Lower leg skin (tissue), 4 donors: ENCODE data around the gene GMPR. TPM values are rescaled to one million over a fixed set of nuclear protein-coding genes. Genes with fewer than 3 reads are reported as not detected.

Experiments
- DNase-seq, 2 donors: peaks; one replicate each; pipeline ENCODE4 v3.0.0-alpha.2; 2019; ENCODE audit warnings: low spot score in 2 of 2
- H3K4me3 ChIP-seq: fragments of 200-600 bp; sonication (generic); 2 replicates; pipeline ENCODE4 v1.5.1; 2017; ENCODE audit warnings: mild to moderate bottlenecking, low read depth; ENCODE audit not compliant: poor library complexity, severe bottlenecking
- CTCF ChIP-seq, 3 donors: fragments of 450-650 bp; IDR thresholded peaks; one replicate each; pipeline ENCODE4 v1.5.1; 2016; ENCODE audit warnings: antibody characterized with exemption in 3 of 3, mild to moderate bottlenecking in 3 of 3, moderate library complexity in 2 of 3
- POLR2A ChIP-seq, 2 donors: fragments of 450-650 bp; IDR thresholded peaks; one replicate each; pipeline ENCODE4 v1.6.1; 2016 to 2017; ENCODE audit warnings: antibody characterized with exemption in 2 of 2, mild to moderate bottlenecking in 1 of 2, moderate library complexity in 1 of 2
- WGBS, 2 donors: methylation state at CpG; one replicate each; pipeline ENCODE4 v1.1.5; 2018; 5-methylcytosine and 5-hydroxymethylcytosine counted together
- intact Hi-C: fragments of 100-400 bp; cut with DNase I; formaldehyde crosslinking; loops from one replicate; pipeline ENCODE4 v1.15.0; 2023; ENCODE audit warnings: low total_unique reads
- total RNA-seq, 4 donors: library from RNA; depleted of rRNA; stranded (reverse); fragments of >200 nt; gene quantifications; one replicate each; pipeline ENCODE4 v1.1.0, GENCODE V29; 2016

The GMPR gene
- total RNA-seq, 4 donors from 2014 or later: 5.2 to 26.7 (median 10.6) TPM

GRCh38 chr6:16227048-16227562 is 11.3 kb upstream of the GMPR start:
- TF ChIP-seq POLR2A (IDR thresholded peaks at IDR 0.05): no peak
- TF ChIP-seq CTCF (IDR thresholded peaks at IDR 0.05): no peak
- intact Hi-C loops: no loop called here
- WGBS, 2 donors: 83 to 87% methylated on average over 22 to 32 of the region's 32 CpGs
- H3K4me3 ChIP-seq: no peak overlapping the region
- peak in 1 of 2 donors; percentile 62 for DNase-seq

GRCh38 chr6:16227605-16228004 is 10.8 kb upstream of the GMPR start:
- 75 to 87% methylated on average over 7 of the region's 7 CpGs for WGBS, 2 donors
- intact Hi-C loops: no loop called here
- H3K4me3 ChIP-seq: no peak overlapping the region
- no peak for TF ChIP-seq CTCF (IDR thresholded peaks at IDR 0.05)
- peak in 1 of 2 donors; percentile 72 for DNase-seq

- intact Hi-C loops: no loop called here
- no peak for DNase-seq
- 99 to 100% methylated on average over 5 of the region's 5 CpGs for WGBS, 2 donors
- TF ChIP-seq CTCF (IDR thresholded peaks at IDR 0.05) (no peak), POLR2A (IDR thresholded peaks at IDR 0.05) (no peak)
- H3K4me3 ChIP-seq: no peak overlapping the region
Measured at GRCh38 chr6:16228043-16228442, 10.3 kb upstream of the GMPR start.

- 53 to 58% methylated on average over 19 to 20 of the region's 20 CpGs for WGBS, 2 donors
- no peak overlapping the region for H3K4me3 ChIP-seq
Measured at GRCh38 chr6:16228709-16229665, 9.4 kb upstream of the GMPR start.

GRCh38 chr6:16229700-16230099 is 8.7 kb upstream of the GMPR start:
- TF ChIP-seq POLR2A (IDR thresholded peaks at IDR 0.05) (no peak), CTCF (IDR thresholded peaks at IDR 0.05) (no peak)
- 38 to 50% methylated on average over 6 of the region's 6 CpGs for WGBS, 2 donors
- no peak overlapping the region for H3K4me3 ChIP-seq

More at GRCh38 chr6:16228709-16229665, 9.4 kb upstream of the GMPR start:
- intact Hi-C loops: no loop called here
- TF ChIP-seq POLR2A (IDR thresholded peaks at IDR 0.05) (no peak), CTCF (IDR thresholded peaks at IDR 0.05) (no peak)
- no peak for DNase-seq

More at GRCh38 chr6:16229700-16230099, 8.7 kb upstream of the GMPR start:
- no peak for DNase-seq
- intact Hi-C loops: no loop called here
